Endothelial cell of umbilical vein (primary cell): Measurements from ENCODE around the gene LYRM2. TPM values are rescaled to one million over a fixed set of nuclear protein-coding genes. Genes with fewer than 3 reads are reported as not detected.

Source experiments
- BruUV-seq: library from RNA; stranded (reverse); fragments of 400-500 nt; replicated peaks from 2 replicates; lab custom pipeline; 2021; lab: Mats Ljungman, UMichigan
- CTCF ChIA-PET: fragments of 300-600, 350-600 bp; sonication (Branson Sonifier 250); formaldehyde crosslinking; loops from one replicate; lab custom pipeline; 2021; ENCODE audit warnings: antibody characterized with exemption, inconsistent platforms; lab: Charles Lee
- POLR2A ChIA-PET: fragments of 300-600, 350-600 bp; sonication (Branson Sonifier 250); formaldehyde crosslinking; loops from one replicate; lab custom pipeline; 2021; ENCODE audit warnings: antibody characterized with exemption, inconsistent platforms; lab: Charles Lee
- DNase-seq: peaks from one replicate; pipeline ENCODE4 v3.0.0-alpha.2; 2011; ENCODE audit warnings: low read depth, low spot score
- FAIRE-seq: peaks from 2 replicates; lab custom pipeline; 2011; peaks lifted over from hg19 to GRCh38; lab: Jason Lieb, UNC
- H2AFZ ChIP-seq: 2 replicates; pipeline ENCODE4 v1.6.0; 2012; ENCODE audit warnings: low read depth, low read length, control low read depth, inconsistent platforms
- H3K27ac ChIP-seq: 2 replicates; pipeline ENCODE4 v1.5.1; 2011; ENCODE audit warnings: low read depth, mild to moderate bottlenecking, control low read depth, low read length, moderate library complexity; ENCODE audit not compliant: insufficient read depth
- H3K27me3 ChIP-seq, 2 experiments: 2 replicates each; pipeline versions ENCODE4 v1.6.0 to v1.6.1; 2011; ENCODE audit warnings: low read length in 2 of 2, mixed read lengths in 1 of 2; ENCODE audit not compliant: control insufficient read depth in 2 of 2, insufficient read depth in 2 of 2
- H3K36me3 ChIP-seq, 2 experiments: 2 replicates in 1 of 2; 3 replicates in 1 of 2; pipeline ENCODE4 v1.5.1; 2011; ENCODE audit warnings: low read length in 2 of 2, mild to moderate bottlenecking in 1 of 2, moderate library complexity in 1 of 2; ENCODE audit not compliant: control insufficient read depth in 2 of 2, insufficient read depth in 2 of 2; ENCODE audit errors: extremely low read depth in 1 of 2
- H3K4me1 ChIP-seq: 3 replicates; pipeline ENCODE4 v1.5.1; 2011; ENCODE audit warnings: mild to moderate bottlenecking, low read length; ENCODE audit not compliant: control insufficient read depth, insufficient read depth; ENCODE audit errors: extremely low read depth
- H3K4me2 ChIP-seq: 2 replicates; pipeline ENCODE4 v1.6.1; 2011; ENCODE audit warnings: low read length, control low read depth, mixed read lengths; ENCODE audit not compliant: insufficient read depth
- H3K4me3 ChIP-seq, 3 experiments: fragments of 200-600 bp in 1 of 3; sonication (generic), shearing (Covaris generic) in 1 of 3; replicated peaks in 1 of 3; 2 replicates each; pipeline ENCODE4 v1.5.1; 2011 to 2016; ENCODE audit warnings: control low read depth in 3 of 3, low read length in 3 of 3, mild to moderate bottlenecking in 2 of 3, inconsistent platforms in 1 of 3, low read depth in 1 of 3, moderate library complexity in 1 of 3; ENCODE audit not compliant: insufficient read depth in 1 of 3
- H3K79me2 ChIP-seq: 2 replicates; pipeline ENCODE4 v1.6.0; 2012; ENCODE audit warnings: low read length, inconsistent platforms; ENCODE audit not compliant: control insufficient read depth, insufficient read depth
- H3K9ac ChIP-seq: replicated peaks from 2 replicates; pipeline ENCODE3; 2011; ENCODE audit warnings: low read length, control low read depth; ENCODE audit not compliant: insufficient read depth; ENCODE audit errors: extremely low read depth
- H3K9me1 ChIP-seq: replicated peaks from 3 replicates; pipeline ENCODE4 v1.6.0; 2011; ENCODE audit warnings: mild to moderate bottlenecking, low read length; ENCODE audit not compliant: control insufficient read depth, insufficient read depth; ENCODE audit errors: extremely low read depth
- H3K9me3 ChIP-seq: replicated peaks from 2 replicates; pipeline ENCODE4 v1.5.1; 2012; ENCODE audit warnings: low read length, inconsistent platforms; ENCODE audit not compliant: control insufficient read depth, insufficient read depth
- H4K20me1 ChIP-seq: replicated peaks from 2 replicates; pipeline ENCODE3; 2011; ENCODE audit warnings: mild to moderate bottlenecking, low read length; ENCODE audit not compliant: control insufficient read depth, insufficient read depth; ENCODE audit errors: extremely low read depth
- CTCF ChIP-seq, 2 donors: IDR thresholded peaks; 1 replicate in 1 of 2; 2 replicates in 1 of 2; pipeline ENCODE4 v1.5.1; 2011; ENCODE audit warnings: low read length in 2 of 2, mild to moderate bottlenecking in 2 of 2, moderate library complexity in 2 of 2, control low read depth in 1 of 2, inconsistent platforms in 1 of 2, low read depth in 1 of 2; ENCODE audit not compliant: insufficient read depth in 1 of 2; ENCODE audit errors: extremely low read depth in 1 of 2
- EZH2 ChIP-seq: IDR thresholded peaks from 2 replicates; pipeline ENCODE4 v1.6.1; 2012; ENCODE audit warnings: borderline replicate concordance, low read depth, mild to moderate bottlenecking, moderate library complexity, low read length, inconsistent platforms; ENCODE audit not compliant: severe bottlenecking
- FOS ChIP-seq: IDR thresholded peaks from 2 replicates; pipeline ENCODE4 v1.6.1; 2011; ENCODE audit warnings: mild to moderate bottlenecking, low read length, moderate library complexity, borderline replicate concordance; ENCODE audit not compliant: insufficient read depth
- GATA2 ChIP-seq: IDR thresholded peaks from 2 replicates; pipeline ENCODE4 v1.7.0; 2011; ENCODE audit warnings: low read depth, mild to moderate bottlenecking, moderate library complexity, mixed read lengths, low read length; ENCODE audit not compliant: insufficient read length, insufficient read depth
- JUN ChIP-seq: IDR thresholded peaks from 2 replicates; pipeline ENCODE4 v1.6.1; 2011; ENCODE audit warnings: borderline replicate concordance, low read depth; ENCODE audit not compliant: insufficient read length, insufficient read depth
- MAX ChIP-seq: IDR thresholded peaks from 2 replicates; pipeline ENCODE4 v1.6.1; 2011; ENCODE audit not compliant: insufficient read depth, insufficient read length
- MYC ChIP-seq: IDR thresholded peaks from one replicate; pipeline ENCODE4 v1.6.1; 2011; ENCODE audit warnings: mild to moderate bottlenecking, low read depth, low read length
- POLR2A ChIP-seq: IDR thresholded peaks from 2 replicates; pipeline ENCODE4 v1.6.1; 2012; ENCODE audit warnings: low read depth, mild to moderate bottlenecking, control low read depth, low read length
- POLR2AphosphoS5 ChIP-seq: IDR thresholded peaks from 2 replicates; pipeline ENCODE4 v1.6.1; 2012; ENCODE audit warnings: low read depth, mild to moderate bottlenecking, control low read depth, low read length, moderate library complexity; ENCODE audit not compliant: insufficient read depth
- dilution Hi-C: fragments of 300-500 bp; cut with MboI; formaldehyde crosslinking; loops from one replicate; pipeline ENCODE4 v1.15.0; 2019; ENCODE audit warnings: low sequenced_read_pairs; ENCODE audit not compliant: extremely low pct_ligation_motif_present
- intact Hi-C: fragments of 100-400 bp; cut with micrococcal nuclease; formaldehyde crosslinking; loops from one replicate; pipeline ENCODE4 v1.10.0; 2022
- polyA plus RNA-seq, 4 experiments: library from polyadenylated mRNA; depleted of rRNA in 3 of 4; stranded (reverse) in 3 of 4; unstranded in 1 of 4; fragments of >200 nt; gene quantifications; 2 replicates each; pipeline versions ENCODE4 v1.2.1 to v1.2.3, GENCODE V29; 2011 to 2012; ENCODE audit warnings: missing spikeins in 1 of 4
- total RNA-seq: library from RNA; stranded (reverse); gene quantifications from 2 replicates; pipeline ENCODE4 v1.2.3, GENCODE V29; 2021

Gene LYRM2
- total and polyA plus RNA-seq, 2 donors (not counting 3 experiments of a cell fraction or from before 2014, with no cell fraction given) = 11.8 to 41.9 TPM

DNA sequence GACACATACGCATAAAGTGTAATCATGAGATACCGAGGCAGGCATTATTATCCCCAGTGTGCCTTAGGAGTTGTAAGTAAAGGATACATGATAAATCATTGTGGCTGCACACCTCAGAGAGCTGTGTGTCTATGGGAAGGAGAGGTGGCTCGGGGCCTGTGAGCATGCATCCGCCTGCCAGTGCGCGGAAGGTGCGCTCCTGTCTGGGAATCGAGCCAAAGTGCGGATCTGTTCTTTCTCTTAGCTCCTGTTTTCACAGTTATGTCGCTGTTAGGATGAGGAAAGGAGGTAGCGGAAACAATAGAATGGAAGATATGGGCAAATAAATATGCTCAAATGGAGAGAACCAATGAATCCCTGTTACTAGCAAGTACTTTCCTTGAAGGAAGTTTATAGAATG, 107.6 kb downstream of the LYRM2 start:
- H3K4me3 ChIP-seq = no peak overlapping the region
- H3K79me2 ChIP-seq = no peaks in the 10 kb centered on the region
- H3K27me3 ChIP-seq = no peaks in the 10 kb centered on the region
- no TSS peak for BruUV-seq
- DNase-seq (no peak), FAIRE-seq (no peak)
- no peaks in the 10 kb centered on the region for H3K36me3 ChIP-seq
- POLR2A ChIA-PET = no interaction called here
- no peaks in the 10 kb centered on the region for H3K4me1 ChIP-seq
- no peak overlapping the region for H2AFZ ChIP-seq
- H3K9ac ChIP-seq = no peak overlapping the region
- intact Hi-C loops (no loop called here), dilution Hi-C loops (no loop called here)
- H3K27ac ChIP-seq = no peak overlapping the region
- CTCF ChIA-PET = no interaction called here
- TF ChIP-seq MYC = no peak
- TF ChIP-seq MAX = no peak
- TF ChIP-seq CTCF (IDR thresholded peaks at IDR 0.05; ENCODE audit: extremely low read depth in 1 of 2, insufficient read depth in 1 of 2, low read depth in 1 of 2, low read length in 2 of 2) = no peak
- no peak for TF ChIP-seq POLR2A
- no peak for TF ChIP-seq EZH2
- TF ChIP-seq JUN = no peak
- TF ChIP-seq POLR2AphosphoS5 = no peak
- TF ChIP-seq FOS = no peak
- TF ChIP-seq GATA2 = no peak
- H3K9me1 ChIP-seq = no peaks in the 10 kb centered on the region
- H4K20me1 ChIP-seq = no peaks in the 10 kb centered on the region
- H3K4me2 ChIP-seq = no peak overlapping the region
- H3K9me3 ChIP-seq = no peaks in the 10 kb centered on the region
